Nephron progenitor cell (in vitro differentiated cells): ENCODE measurements around the gene HEMK1.

Experiments used
- DNase-seq: peaks from one replicate; pipeline ENCODE4 v3.0.0; 2021
- H3K27ac Mint-ChIP-seq: 2 replicates; pipeline ENCODE4 v1.8.0; 2021; ENCODE audit warnings: mild to moderate bottlenecking, moderate library complexity, mixed read lengths
- H3K27me3 Mint-ChIP-seq: 2 replicates; pipeline ENCODE4 v1.8.0; 2021; ENCODE audit warnings: mild to moderate bottlenecking, low read depth, mixed read lengths; ENCODE audit not compliant: poor library complexity
- H3K36me3 Mint-ChIP-seq: 2 replicates; pipeline ENCODE4 v1.8.0; 2021; ENCODE audit warnings: low read depth, mixed read lengths
- H3K4me1 Mint-ChIP-seq: 2 replicates; pipeline ENCODE4 v1.8.0; 2021; ENCODE audit warnings: mixed read lengths
- H3K4me3 Mint-ChIP-seq: 2 replicates; pipeline ENCODE4 v1.8.0; 2021; ENCODE audit warnings: mild to moderate bottlenecking, moderate library complexity, mixed read lengths
- H3K9me3 Mint-ChIP-seq: 2 replicates; pipeline ENCODE4 v1.8.0; 2021; ENCODE audit warnings: mild to moderate bottlenecking, moderate library complexity, mixed read lengths
- CTCF ChIP-seq: fragments of 200-600 bp; sonication (generic); IDR thresholded peaks from 2 replicates; pipeline ENCODE4 v1.5.0; 2021; ENCODE audit warnings: antibody characterized with exemption

Gene HEMK1

GRCh38 chr3:50533316-50533715 lies 36.0 kb upstream of the HEMK1 start:
- H3K27ac Mint-ChIP-seq = no peak overlapping the region
- H3K27me3 Mint-ChIP-seq = peaks cover 48% of the 10 kb centered on the region
- H3K4me3 Mint-ChIP-seq = no peak overlapping the region
- H3K9me3 Mint-ChIP-seq = no peaks in the 10 kb centered on the region
- DNase-seq = no peak
- H3K4me1 Mint-ChIP-seq = peaks cover 48% of the 10 kb centered on the region
- no peak for TF ChIP-seq CTCF
- no peaks in the 10 kb centered on the region for H3K36me3 Mint-ChIP-seq

- no peak for DNase-seq
- Mint-ChIP-seq H3K4me3 (no peak overlapping the region), H3K27me3 (peaks cover 44% of the 10 kb centered on the region), H3K36me3 (no peaks in the 10 kb centered on the region), H3K4me1 (peaks cover 54% of the 10 kb centered on the region), H3K27ac (no peak overlapping the region), H3K9me3 (no peaks in the 10 kb centered on the region)
- TF ChIP-seq CTCF = no peak
Measured at GRCh38 chr3:50533807-50534461, 35.4 kb upstream of the HEMK1 start.

GRCh38 chr3:50534681-50535330 lies 34.5 kb upstream of the HEMK1 start:
- peaks cover 44% of the 10 kb centered on the region for H3K27me3 Mint-ChIP-seq
- H3K9me3 Mint-ChIP-seq = no peaks in the 10 kb centered on the region
- no peak for DNase-seq
- no peak overlapping the region for H3K27ac Mint-ChIP-seq
- TF ChIP-seq CTCF = no peak
- H3K4me1 Mint-ChIP-seq = peaks cover 59% of the 10 kb centered on the region
- no peaks in the 10 kb centered on the region for H3K36me3 Mint-ChIP-seq
- H3K4me3 Mint-ChIP-seq = no peak overlapping the region

GRCh38 chr3:50536471-50537180 lies 32.7 kb upstream of the HEMK1 start:
- Mint-ChIP-seq H3K27me3 (peaks cover 33% of the 10 kb centered on the region), H3K9me3 (no peaks in the 10 kb centered on the region), H3K4me3 (no peak overlapping the region)

GRCh38 chr3:50537421-50538129 lies 31.7 kb upstream of the HEMK1 start:
- Mint-ChIP-seq H3K4me3 (no peak overlapping the region), H3K27me3 (peaks cover 28% of the 10 kb centered on the region), H3K36me3 (no peaks in the 10 kb centered on the region), H3K9me3 (no peaks in the 10 kb centered on the region), H3K4me1 (peaks cover 50% of the 10 kb centered on the region), H3K27ac (no peak overlapping the region)
- TF ChIP-seq CTCF = no peak
- no peak for DNase-seq

More at GRCh38 chr3:50536471-50537180, 32.7 kb upstream of the HEMK1 start:
- no peak for TF ChIP-seq CTCF
- Mint-ChIP-seq H3K4me1 (peaks cover 59% of the 10 kb centered on the region), H3K27ac (no peak overlapping the region), H3K36me3 (no peaks in the 10 kb centered on the region)
- no peak for DNase-seq
